HepG2 (cell line): ENCODE data around the gene ZNF697. TPM values are rescaled to one million over a fixed set of nuclear protein-coding genes. Genes with fewer than 3 reads are reported as not detected.

Experiments used
- ATAC-seq: fragments of 200-7000 bp; cut with Tn5 transposase; 3 replicates; pipeline ENCODE4 v1.9.1; 2020; ENCODE audit warnings: mild to moderate bottlenecking, moderate library complexity
- BruUV-seq: library from RNA; stranded (reverse); fragments of 400-500 nt; replicated peaks from 2 replicates; lab custom pipeline; 2021; lab: Mats Ljungman, UMichigan
- CTCF ChIA-PET: fragments of 300-600 bp; formaldehyde crosslinking; extraction: SDS; loops from one replicate; lab custom pipeline; 2021; ENCODE audit warnings: low total read pairs, inconsistent platforms, low intra/inter-chr PET ratio; lab: Yijun Ruan, JAX
- POLR2A ChIA-PET: fragments of 350-600 bp; sonication (Branson Sonifier 250); formaldehyde crosslinking; loops from one replicate; lab custom pipeline; 2020; ENCODE audit warnings: antibody characterized with exemption, inconsistent platforms; lab: Yijun Ruan, JAX
- DNase-seq: peaks from one replicate; pipeline ENCODE4 v3.0.0-alpha.2; 2015; ENCODE audit warnings: low spot score
- FAIRE-seq: peaks from 3 replicates; lab custom pipeline; 2011; peaks lifted over from hg19 to GRCh38; lab: Jason Lieb, UNC
- H2AFZ ChIP-seq: one replicate; pipeline ENCODE4 v1.6.1; 2011; ENCODE audit warnings: low read length, inconsistent platforms
- H3K27ac ChIP-seq: fragments of 300-600 bp; 3 replicates; pipeline ENCODE4 v1.8.0; 2011; ENCODE audit warnings: mixed run types, mild to moderate bottlenecking, mixed read lengths, low read length, inconsistent platforms; ENCODE audit not compliant: insufficient read depth; ENCODE audit errors: extremely low read length
- H3K27me3 ChIP-seq, 2 experiments: fragments of 200-600 bp in 1 of 2; 2 replicates in 1 of 2; 3 replicates in 1 of 2; pipeline versions ENCODE4 v1.6.0 to v1.8.0; 2011; ENCODE audit warnings: low read length in 2 of 2, mild to moderate bottlenecking in 2 of 2, moderate library complexity in 2 of 2, inconsistent platforms in 1 of 2; ENCODE audit not compliant: insufficient read depth in 2 of 2, control insufficient read depth in 1 of 2
- H3K36me3 ChIP-seq, 2 experiments: fragments of 200-600 bp in 1 of 2; replicated peaks in 1 of 2; 2 replicates in 1 of 2; 3 replicates in 1 of 2; pipeline versions ENCODE4 v1.5.1 to v1.8.0; 2011; ENCODE audit warnings: low read length in 2 of 2, inconsistent platforms in 1 of 2; ENCODE audit not compliant: insufficient read depth in 2 of 2, control insufficient read depth in 1 of 2
- H3K4me1 ChIP-seq: 2 replicates; pipeline ENCODE4 v1.5.1; 2012; ENCODE audit warnings: low read length, inconsistent platforms; ENCODE audit not compliant: insufficient read depth
- H3K4me2 ChIP-seq: 2 replicates; pipeline ENCODE4 v1.6.0; 2011; ENCODE audit warnings: low read depth, low read length, inconsistent platforms
- H3K4me3 ChIP-seq, 3 experiments: fragments of 200-600 bp in 1 of 3; sonication (generic), shearing (Covaris generic) in 1 of 3; replicated peaks in 1 of 3; 2 replicates each; pipeline ENCODE4 v1.5.1; 2011 to 2016; ENCODE audit warnings: low read length in 3 of 3, inconsistent platforms in 2 of 3, low read depth in 2 of 3, mild to moderate bottlenecking in 2 of 3, control low read depth in 1 of 3, mixed read lengths in 1 of 3; ENCODE audit not compliant: insufficient read depth in 1 of 3
- H3K79me2 ChIP-seq: one replicate; pipeline ENCODE4 v1.6.1; 2011; ENCODE audit warnings: low read length, inconsistent platforms; ENCODE audit not compliant: insufficient read depth
- H3K9ac ChIP-seq: 2 replicates; pipeline ENCODE4 v1.6.0; 2011; ENCODE audit warnings: mild to moderate bottlenecking, low read depth, low read length, inconsistent platforms; ENCODE audit not compliant: insufficient read depth
- H3K9me3 ChIP-seq: 2 replicates; pipeline ENCODE4 v1.5.1; 2012; ENCODE audit warnings: mild to moderate bottlenecking, low read length
- H4K20me1 ChIP-seq: 2 replicates; pipeline ENCODE4 v1.6.0; 2011; ENCODE audit warnings: inconsistent platforms, mild to moderate bottlenecking, low read length, moderate library complexity; ENCODE audit not compliant: insufficient read depth
- PAF1 ChIP-seq: IDR thresholded peaks from 2 replicates; pipeline ENCODE4 v1.6.1; 2016; ENCODE audit warnings: missing genetic modification reagents, missing compliant biosample characterization
- PHF8 ChIP-seq: sonication (generic); formaldehyde crosslinking; IDR thresholded peaks from 2 replicates; pipeline ENCODE4 v1.5.0; 2020; ENCODE audit warnings: missing genetic modification reagents
- SMAD1 ChIP-seq: sonication (generic); formaldehyde crosslinking; IDR thresholded peaks from 2 replicates; pipeline ENCODE4 v1.4.0; 2020; ENCODE audit warnings: missing genetic modification reagents, low read depth, mild to moderate bottlenecking, borderline replicate concordance
- SMYD3 ChIP-seq: sonication (generic); formaldehyde crosslinking; IDR thresholded peaks from 2 replicates; pipeline ENCODE4 v1.8.1; 2023; ENCODE audit warnings: mild to moderate bottlenecking, missing genetic modification reagents
- TRIM24 ChIP-seq: sonication (generic); formaldehyde crosslinking; IDR thresholded peaks from 2 replicates; pipeline ENCODE4 v1.8.0; 2022; ENCODE audit warnings: mild to moderate bottlenecking, missing genetic modification reagents
- ZNF3 ChIP-seq: IDR thresholded peaks from 2 replicates; pipeline ENCODE4 v1.7.0; 2017; ENCODE audit warnings: inconsistent platforms
- ZNF329 ChIP-seq: sonication (generic); formaldehyde crosslinking; IDR thresholded peaks from 2 replicates; pipeline ENCODE4 v1.9.0; 2021; ENCODE audit warnings: low read depth, mild to moderate bottlenecking, missing genetic modification reagents
- ZNF382 ChIP-seq: sonication (generic); formaldehyde crosslinking; IDR thresholded peaks from 2 replicates; pipeline ENCODE4 v1.5.0; 2020; ENCODE audit warnings: missing genetic modification reagents, mild to moderate bottlenecking, borderline replicate concordance
- ZNF652 ChIP-seq: IDR thresholded peaks from 2 replicates; pipeline ENCODE4 v1.6.1; 2016; ENCODE audit warnings: low read depth, borderline replicate concordance
- ZSCAN31 ChIP-seq: sonication (generic); formaldehyde crosslinking; IDR thresholded peaks from 2 replicates; pipeline ENCODE4 v1.5.0; 2020; ENCODE audit warnings: low read depth, mild to moderate bottlenecking, missing genetic modification reagents
- WGBS: methylation state at CpG from one replicate; pipeline ENCODE4 v1.1.6; 2017; ENCODE audit warnings: low lambda C conversion rate; 5-methylcytosine and 5-hydroxymethylcytosine counted together
- in situ Hi-C: cut with HindIII; loops from 2 replicates; pipeline ENCODE4 v1.10.0; 2017; ENCODE audit warnings: low pct_unique_long_range_greater_than_20kb; ENCODE audit not compliant: extremely low pct_ligation_motif_present
- intact Hi-C: fragments of 100-400 bp; cut with micrococcal nuclease; formaldehyde crosslinking; loops from one replicate; pipeline ENCODE4 v1.10.0; 2022; ENCODE audit not compliant: unreplicated experiment
- polyA plus RNA-seq, 8 experiments: library from polyadenylated mRNA; depleted of rRNA in 3 of 8; stranded (reverse) in 7 of 8; unstranded in 1 of 8; fragments of >200 nt; fragmentation: Illumina TruSeq in 4 of 8; extraction: Trizol in 4 of 8; gene quantifications; 2 replicates each; pipeline versions ENCODE4 v1.2.1 to v1.2.3, GENCODE V29; 2011 to 2016; ENCODE audit warnings: low read depth in 4 of 8, missing spikeins in 1 of 8, mixed read lengths in 1 of 8; ENCODE audit not compliant: insufficient read depth in 1 of 8
- total RNA-seq, 5 experiments: library from RNA; depleted of rRNA; stranded (reverse); fragments of >200 nt; fragmentation: Illumina TruSeq; extraction: Trizol; gene quantifications; 2 replicates each; pipeline ENCODE4 v1.2.3, GENCODE V29; 2016; ENCODE audit warnings: low read depth in 1 of 5
- TF ChIP-seq, protein P1 (sequence below): IDR thresholded peaks from 2 replicates; pipeline ENCODE4 v1.6.1; 2016; ENCODE audit warnings: low read depth, control low read depth
- TF ChIP-seq, protein P2 (sequence below): sonication (generic); formaldehyde crosslinking; IDR thresholded peaks from 2 replicates; pipeline ENCODE4 v1.9.0; 2021; ENCODE audit warnings: missing genetic modification reagents, borderline replicate concordance
- TF ChIP-seq, protein P3 (sequence below): sonication (generic); formaldehyde crosslinking; IDR thresholded peaks from 2 replicates; pipeline ENCODE4 v1.4.0; 2020; ENCODE audit warnings: missing genetic modification reagents, mild to moderate bottlenecking, borderline replicate concordance

ZNF697 gene
- total and polyA plus RNA-seq, 2 of the 13 experiments (the other 11 are each of a cell fraction or from before 2014, with no cell fraction given), result 2.3 to 7.1 TPM

DNA sequence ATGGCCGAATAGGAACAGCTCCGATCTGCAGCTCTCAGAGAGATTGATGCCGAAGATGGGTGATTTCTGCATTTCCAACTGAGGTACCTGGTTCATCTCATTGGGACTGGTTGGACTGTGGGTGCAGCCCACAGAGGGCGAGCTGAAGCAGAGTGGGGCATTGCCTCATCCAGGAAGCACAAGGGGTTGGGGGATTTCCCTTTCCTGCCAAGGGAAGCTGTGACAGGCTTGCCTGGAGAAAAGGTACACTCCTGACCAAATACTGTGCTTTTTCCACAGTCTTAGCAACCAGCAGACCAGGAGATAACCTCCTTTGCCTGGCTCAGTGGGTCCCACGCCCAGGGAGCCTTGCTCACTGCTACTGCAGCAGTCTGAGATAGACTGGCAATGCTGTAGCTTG lies 74.2 kb downstream of the ZNF697 start:
- intact Hi-C loops (no loop called here), in situ Hi-C loops (no loop called here)
- TF ChIP-seq SMAD1 (CRISPR knock-in tag) (no peak), ZNF329 (no peak), PAF1 (CRISPR knock-in tag) (no peak), ZSCAN31 (CRISPR knock-in tag) (no peak), SMYD3 (CRISPR knock-in tag) (no peak), PHF8 (CRISPR knock-in tag) (no peak), ZNF3 (CRISPR knock-in tag) (no peak), TRIM24 (CRISPR knock-in tag) (no peak), ZNF382 (no peak), ZNF652 (CRISPR knock-in tag) (no peak)
- TF ChIP-seq, protein P1, sequence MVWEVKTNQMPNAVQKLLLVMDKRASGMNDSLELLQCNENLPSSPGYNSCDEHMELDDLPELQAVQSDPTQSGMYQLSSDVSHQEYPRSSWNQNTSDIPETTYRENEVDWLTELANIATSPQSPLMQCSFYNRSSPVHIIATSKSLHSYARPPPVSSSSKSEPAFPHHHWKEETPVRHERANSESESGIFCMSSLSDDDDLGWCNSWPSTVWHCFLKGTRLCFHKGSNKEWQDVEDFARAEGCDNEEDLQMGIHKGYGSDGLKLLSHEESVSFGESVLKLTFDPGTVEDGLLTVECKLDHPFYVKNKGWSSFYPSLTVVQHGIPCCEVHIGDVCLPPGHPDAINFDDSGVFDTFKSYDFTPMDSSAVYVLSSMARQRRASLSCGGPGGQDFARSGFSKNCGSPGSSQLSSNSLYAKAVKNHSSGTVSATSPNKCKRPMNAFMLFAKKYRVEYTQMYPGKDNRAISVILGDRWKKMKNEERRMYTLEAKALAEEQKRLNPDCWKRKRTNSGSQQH (CRISPR knock-in tag), result no peak
- TF ChIP-seq, protein P2, sequence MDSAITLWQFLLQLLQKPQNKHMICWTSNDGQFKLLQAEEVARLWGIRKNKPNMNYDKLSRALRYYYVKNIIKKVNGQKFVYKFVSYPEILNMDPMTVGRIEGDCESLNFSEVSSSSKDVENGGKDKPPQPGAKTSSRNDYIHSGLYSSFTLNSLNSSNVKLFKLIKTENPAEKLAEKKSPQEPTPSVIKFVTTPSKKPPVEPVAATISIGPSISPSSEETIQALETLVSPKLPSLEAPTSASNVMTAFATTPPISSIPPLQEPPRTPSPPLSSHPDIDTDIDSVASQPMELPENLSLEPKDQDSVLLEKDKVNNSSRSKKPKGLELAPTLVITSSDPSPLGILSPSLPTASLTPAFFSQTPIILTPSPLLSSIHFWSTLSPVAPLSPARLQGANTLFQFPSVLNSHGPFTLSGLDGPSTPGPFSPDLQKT, result no peak
- TF ChIP-seq, protein P3, sequence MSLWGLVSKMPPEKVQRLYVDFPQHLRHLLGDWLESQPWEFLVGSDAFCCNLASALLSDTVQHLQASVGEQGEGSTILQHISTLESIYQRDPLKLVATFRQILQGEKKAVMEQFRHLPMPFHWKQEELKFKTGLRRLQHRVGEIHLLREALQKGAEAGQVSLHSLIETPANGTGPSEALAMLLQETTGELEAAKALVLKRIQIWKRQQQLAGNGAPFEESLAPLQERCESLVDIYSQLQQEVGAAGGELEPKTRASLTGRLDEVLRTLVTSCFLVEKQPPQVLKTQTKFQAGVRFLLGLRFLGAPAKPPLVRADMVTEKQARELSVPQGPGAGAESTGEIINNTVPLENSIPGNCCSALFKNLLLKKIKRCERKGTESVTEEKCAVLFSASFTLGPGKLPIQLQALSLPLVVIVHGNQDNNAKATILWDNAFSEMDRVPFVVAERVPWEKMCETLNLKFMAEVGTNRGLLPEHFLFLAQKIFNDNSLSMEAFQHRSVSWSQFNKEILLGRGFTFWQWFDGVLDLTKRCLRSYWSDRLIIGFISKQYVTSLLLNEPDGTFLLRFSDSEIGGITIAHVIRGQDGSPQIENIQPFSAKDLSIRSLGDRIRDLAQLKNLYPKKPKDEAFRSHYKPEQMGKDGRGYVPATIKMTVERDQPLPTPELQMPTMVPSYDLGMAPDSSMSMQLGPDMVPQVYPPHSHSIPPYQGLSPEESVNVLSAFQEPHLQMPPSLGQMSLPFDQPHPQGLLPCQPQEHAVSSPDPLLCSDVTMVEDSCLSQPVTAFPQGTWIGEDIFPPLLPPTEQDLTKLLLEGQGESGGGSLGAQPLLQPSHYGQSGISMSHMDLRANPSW (CRISPR knock-in tag), result no peak
- Histone ChIP-seq H3K4me1 (no peaks in the 10 kb centered on the region), H3K36me3 (no peaks in the 10 kb centered on the region), H3K27ac (no peak overlapping the region), H4K20me1 (no peaks in the 10 kb centered on the region), H3K4me2 (no peak overlapping the region), H3K27me3 (no peaks in the 10 kb centered on the region), H3K9me3 (no peaks in the 10 kb centered on the region), H3K79me2 (no peaks in the 10 kb centered on the region), H2AFZ (no peak overlapping the region), H3K9ac (no peak overlapping the region), H3K4me3 (no peak overlapping the region)
- BruUV-seq, result no TSS peak
- DNase-seq (no peak), ATAC-seq (no peak), FAIRE-seq (no peak)
- POLR2A ChIA-PET, result no interaction called here
- CTCF ChIA-PET, result no interaction called here
- WGBS, result 100% methylated on average over 3 of the region's 5 CpGs
